ENCODE data around the gene C1orf52.
"Not testable (repeated sequence)": the region's sequence is repeated elsewhere in the genome, so short reads cannot be mapped to it uniquely, and the experiment has no call there.

Gene C1orf52

GRCh38 chr1:85277802-85278201, 18.3 kb upstream of the C1orf52 start:
- no peak for DNase-seq

- no peak for DNase-seq
Observed at GRCh38 chr1:85276978-85277639, 17.6 kb upstream of the C1orf52 start.

- peak; percentile 98 for DNase-seq
Observed at GRCh38 chr1:85276215-85276977, 16.9 kb upstream of the C1orf52 start, which contains the start of gene BCL10. TSS of gene BCL10 (minus strand) at chr1:85276632. CDS start at chr1:85276352, 280 bp downstream.

- DNase-seq: peak; percentile 56 to 61
Observed at GRCh38 chr1:85275701-85276214, 16.3 kb upstream of the C1orf52 start.

GRCh38 chr1:85274969-85275453, 15.5 kb upstream of the C1orf52 start:
- DNase-seq: no peak

GRCh38 chr1:85273397-85273796, 13.9 kb upstream of the C1orf52 start:
- no peak for DNase-seq

GRCh38 chr1:85268801-85269585, 9.5 kb upstream of the C1orf52 start:
- DNase-seq: no peak

- no peak for DNase-seq
Observed at GRCh38 chr1:85267313-85267712, 7.9 kb upstream of the C1orf52 start.

GRCh38 chr1:85264150-85264549, 4.7 kb upstream of the C1orf52 start:
- DNase-seq: no peak

- DNase-seq: no peak
Observed at GRCh38 chr1:85262985-85263384, 3.5 kb upstream of the C1orf52 start.

GRCh38 chr1:85259912-85260274, 431 bp upstream of the C1orf52 start:
- DNase-seq: no peak

- no peak for DNase-seq
Observed at GRCh38 chr1:85258536-85259117, 835 bp downstream of the C1orf52 start.

GRCh38 chr1:85249042-85249441, 10.4 kb downstream of the C1orf52 start:
- DNase-seq: not testable (repeated sequence)

- no peak for DNase-seq
Observed at GRCh38 chr1:85245891-85246290, 13.6 kb downstream of the C1orf52 start.

- no peak for DNase-seq
Observed at GRCh38 chr1:85245456-85245855, 14.0 kb downstream of the C1orf52 start.

- no peak for DNase-seq
Observed at GRCh38 chr1:85244271-85245061, 15.0 kb downstream of the C1orf52 start.

- no peak for DNase-seq
Observed at GRCh38 chr1:85243372-85243771, 16.1 kb downstream of the C1orf52 start.

- DNase-seq: no peak
Observed at GRCh38 chr1:85240643-85241042, 18.8 kb downstream of the C1orf52 start.

GRCh38 chr1:85240174-85240601, 19.3 kb downstream of the C1orf52 start:
- DNase-seq: peak in 1 of 2 donors; percentile 32

GRCh38 chr1:85237613-85238012, 21.8 kb downstream of the C1orf52 start:
- DNase-seq: no peak

GRCh38 chr1:85230305-85230977, 29.0 kb downstream of the C1orf52 start:
- DNase-seq: no peak
